Right lung (tissue), 5 donors: ENCODE data around the gene COL2A1. TPM values are rescaled to one million over a fixed set of nuclear protein-coding genes. Genes with fewer than 3 reads are reported as not detected.

ENCODE experiments used
- DNase-seq, 2 donors: peaks; one replicate each; pipeline ENCODE4 v3.0.0-alpha.2; 2013
- polyA plus RNA-seq, 5 donors: library from polyadenylated mRNA; unstranded; fragments of 120-200 nt; gene quantifications; one replicate each; pipeline versions ENCODE4 v1.2.1 to v1.2.3, GENCODE V29; 2013; ENCODE audit warnings: inconsistent platforms in 1 of 5, low replicate concordance in 1 of 5; ENCODE audit not compliant: insufficient read length in 5 of 5, insufficient read depth in 1 of 5

COL2A1 gene
- polyA plus RNA-seq, 5 donors, result 60.4 to 78.4 (median 67.3) TPM

DNA sequence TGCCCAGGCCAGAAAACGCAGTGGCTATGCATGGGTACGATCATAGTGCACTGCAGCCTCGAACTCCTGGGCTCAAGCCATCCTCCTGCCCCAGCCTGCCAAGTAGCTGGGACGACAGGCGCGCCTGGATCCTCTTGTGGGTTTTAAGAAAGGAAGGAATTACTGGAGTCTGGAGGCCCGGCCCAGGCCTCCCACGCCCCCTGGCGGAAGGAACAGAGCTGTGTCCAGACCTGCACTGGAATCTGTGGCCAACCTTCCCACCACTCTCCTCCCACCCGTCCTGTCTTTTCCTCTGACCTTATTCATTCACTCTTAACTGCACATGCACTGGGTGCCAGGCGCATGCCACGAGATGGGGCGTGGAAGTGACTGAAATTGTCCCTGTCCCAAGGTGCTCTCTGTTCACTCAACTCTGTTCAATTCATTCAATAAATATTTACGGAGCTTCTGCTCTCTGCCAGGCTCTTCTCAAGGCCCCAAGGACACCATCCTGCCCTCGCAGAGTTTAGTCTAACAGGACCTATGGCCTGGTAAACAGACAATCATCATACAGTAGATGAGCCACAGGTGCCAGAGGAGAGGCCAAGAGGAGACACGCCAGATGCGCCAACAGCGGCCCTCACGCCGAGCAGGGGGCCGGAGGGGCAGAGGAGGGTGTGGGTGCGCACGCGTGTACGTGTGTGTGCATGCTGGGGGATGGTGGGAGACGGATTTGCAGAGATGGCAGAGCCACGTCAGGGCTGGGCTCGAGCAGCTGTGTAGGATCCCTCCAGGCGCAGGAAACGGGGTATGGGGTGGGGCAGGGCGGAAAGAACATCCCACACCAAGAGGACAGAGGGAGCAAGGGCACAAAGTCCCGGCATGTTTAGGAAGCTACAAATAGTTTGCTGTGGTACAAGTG, 54.6 kb downstream of the COL2A1 start:
- DNase-seq, result peak in 1 of 2 donors; percentile 55

DNA sequence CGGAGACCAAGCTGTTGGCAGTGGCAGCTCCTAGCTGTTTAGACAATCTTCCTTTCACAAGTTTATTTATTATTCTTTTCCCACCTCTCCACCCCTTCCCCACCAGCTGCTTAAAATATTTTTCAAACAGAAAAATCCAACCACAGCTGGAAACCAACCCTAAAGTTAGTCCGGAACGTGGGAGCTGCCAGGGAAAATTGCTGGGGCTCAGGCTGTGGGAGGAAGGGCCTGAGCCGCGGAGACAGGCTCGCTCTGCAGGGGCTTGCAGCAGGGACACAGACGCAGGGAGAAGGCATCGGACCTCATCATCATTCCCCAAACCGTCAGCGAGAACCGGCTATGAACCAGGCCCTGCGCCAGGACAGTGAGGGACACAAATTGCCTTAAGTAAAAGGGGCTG, 56.9 kb downstream of the COL2A1 start:
- DNase-seq, result no peak

GRCh38 chr12:47946413-47947323, 57.6 kb downstream of the COL2A1 start:
- DNase-seq, result no peak

DNA sequence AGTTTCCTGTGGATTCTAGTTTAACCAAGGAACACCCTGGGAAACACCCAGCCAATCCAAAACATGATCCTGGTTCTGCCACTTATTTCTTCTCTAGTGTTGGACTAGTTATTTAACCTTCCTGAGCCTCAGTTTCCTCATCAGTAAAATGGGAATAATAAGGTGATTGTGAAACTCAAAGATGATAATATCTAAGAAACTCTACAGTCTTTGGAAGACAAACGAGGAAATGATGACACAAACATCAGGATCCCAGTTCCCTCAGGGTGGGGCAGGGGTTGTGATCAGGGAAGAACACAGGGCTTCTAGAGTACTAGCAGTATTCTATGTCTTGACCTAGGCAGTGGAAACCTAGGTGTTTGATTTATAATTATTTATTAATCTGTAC, 58.9 kb downstream of the COL2A1 start:
- no peak for DNase-seq

DNA sequence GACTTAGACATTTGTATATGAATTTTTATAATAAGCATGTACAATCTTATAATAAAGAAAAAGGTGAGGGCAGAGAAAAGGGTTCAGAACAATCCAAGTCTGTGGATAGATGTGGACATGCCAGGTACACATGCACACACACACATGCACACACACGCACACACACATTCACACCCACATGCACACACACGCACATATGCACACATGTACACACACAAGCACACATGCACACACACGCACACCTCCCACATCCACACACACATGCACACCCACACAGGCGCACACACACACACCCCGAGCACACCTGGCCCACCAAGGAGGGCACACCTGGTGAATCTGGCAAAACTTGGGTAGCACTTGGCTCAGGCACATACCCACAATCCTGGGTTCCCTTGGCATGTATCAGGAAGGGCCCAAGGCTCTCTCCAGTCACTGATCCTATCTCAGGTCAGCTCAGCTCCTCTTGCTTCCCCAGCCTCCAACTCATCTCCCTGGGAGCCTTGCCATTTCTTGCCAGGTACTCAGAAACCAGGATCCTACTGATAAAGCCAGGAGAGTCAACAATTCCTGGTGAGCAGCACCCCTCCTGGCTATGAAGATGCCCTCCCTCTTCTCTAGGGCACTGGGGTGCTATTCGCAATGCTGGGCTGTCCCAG, 59.5 kb downstream of the COL2A1 start:
- DNase-seq, result no peak

- no peak for DNase-seq
Observed at GRCh38 chr12:47943623-47944340, 60.5 kb downstream of the COL2A1 start.

DNA sequence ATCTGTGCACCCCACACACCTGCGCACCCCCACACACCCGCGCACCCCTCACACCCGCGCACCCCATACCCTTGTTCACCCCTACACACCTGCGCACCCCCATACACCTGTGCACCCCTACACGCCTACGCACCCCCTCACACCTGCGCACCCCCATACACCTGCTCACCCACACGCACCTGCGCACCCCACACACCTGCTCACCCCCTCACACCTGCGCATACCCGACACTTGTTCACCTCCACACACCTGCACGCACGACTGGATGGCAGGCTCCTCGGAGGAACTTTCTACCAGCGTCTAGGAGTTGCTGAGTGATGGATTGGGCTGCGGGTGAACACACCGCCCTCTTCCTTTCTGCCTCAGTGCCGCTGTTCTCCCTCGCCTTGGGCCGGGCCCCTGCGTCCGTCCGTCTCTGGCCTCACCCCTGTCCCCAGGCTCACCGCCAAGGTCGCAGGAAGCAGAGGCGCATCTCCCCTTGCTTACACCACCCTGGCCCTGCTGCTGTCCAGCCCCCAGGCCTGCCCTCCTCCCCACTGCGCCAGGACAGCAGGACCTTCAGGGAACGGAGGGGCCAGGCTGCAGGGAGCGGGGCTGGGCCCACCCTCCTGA, 61.6 kb downstream of the COL2A1 start:
- no peak for DNase-seq

DNA sequence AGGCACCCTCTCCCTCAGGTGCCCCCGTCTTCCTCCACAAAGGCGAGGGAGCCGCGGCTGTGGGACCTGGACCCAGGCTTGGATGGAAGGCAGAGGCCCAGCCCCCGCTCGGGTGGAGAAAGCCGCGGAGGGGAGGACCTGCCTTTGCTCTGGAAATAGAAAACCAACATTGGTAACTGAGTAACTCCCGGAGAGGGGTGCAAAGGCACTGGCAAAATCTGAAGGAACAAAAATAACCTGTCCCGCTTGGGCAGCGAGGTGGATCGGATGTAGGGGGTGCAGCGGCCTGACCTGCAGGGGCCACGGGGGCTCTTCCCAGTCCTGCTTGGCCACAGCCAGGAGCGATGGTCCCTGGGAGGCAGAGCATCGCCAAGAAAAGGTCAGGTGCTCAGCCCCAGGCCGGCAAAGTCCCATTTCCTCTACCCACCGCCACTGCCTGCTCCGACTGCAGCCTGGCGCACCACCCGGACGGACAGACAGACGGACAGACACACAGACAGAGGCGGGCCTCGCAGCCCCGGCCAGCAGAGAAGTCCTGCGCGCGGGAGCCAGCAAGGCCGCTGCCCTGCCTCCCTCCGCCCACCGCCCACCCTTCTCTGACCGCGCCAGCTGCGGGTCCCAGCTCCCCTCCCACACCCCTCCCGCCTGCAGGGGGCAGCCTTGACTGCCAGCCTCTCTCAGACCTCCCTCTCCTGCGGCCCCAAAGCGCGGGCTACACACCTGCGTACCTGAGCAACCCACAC, 62.2 kb downstream of the COL2A1 start:
- no peak for DNase-seq

DNA sequence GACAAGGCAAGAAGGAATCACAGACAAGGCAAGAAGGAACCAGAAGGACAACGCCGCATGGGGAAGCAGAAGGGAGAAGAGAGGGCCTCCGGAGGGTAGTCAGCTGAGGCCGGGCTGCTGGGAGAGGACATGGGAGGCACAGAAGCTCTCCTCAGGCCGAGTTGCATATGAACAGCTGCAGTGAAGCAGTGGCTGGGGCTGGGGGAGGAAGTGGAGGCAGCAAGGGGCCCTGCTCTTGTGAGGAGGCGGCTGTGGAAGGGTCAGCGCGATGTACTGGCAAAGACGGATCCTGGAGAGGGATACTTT, 62.8 kb downstream of the COL2A1 start:
- no peak for DNase-seq

DNA sequence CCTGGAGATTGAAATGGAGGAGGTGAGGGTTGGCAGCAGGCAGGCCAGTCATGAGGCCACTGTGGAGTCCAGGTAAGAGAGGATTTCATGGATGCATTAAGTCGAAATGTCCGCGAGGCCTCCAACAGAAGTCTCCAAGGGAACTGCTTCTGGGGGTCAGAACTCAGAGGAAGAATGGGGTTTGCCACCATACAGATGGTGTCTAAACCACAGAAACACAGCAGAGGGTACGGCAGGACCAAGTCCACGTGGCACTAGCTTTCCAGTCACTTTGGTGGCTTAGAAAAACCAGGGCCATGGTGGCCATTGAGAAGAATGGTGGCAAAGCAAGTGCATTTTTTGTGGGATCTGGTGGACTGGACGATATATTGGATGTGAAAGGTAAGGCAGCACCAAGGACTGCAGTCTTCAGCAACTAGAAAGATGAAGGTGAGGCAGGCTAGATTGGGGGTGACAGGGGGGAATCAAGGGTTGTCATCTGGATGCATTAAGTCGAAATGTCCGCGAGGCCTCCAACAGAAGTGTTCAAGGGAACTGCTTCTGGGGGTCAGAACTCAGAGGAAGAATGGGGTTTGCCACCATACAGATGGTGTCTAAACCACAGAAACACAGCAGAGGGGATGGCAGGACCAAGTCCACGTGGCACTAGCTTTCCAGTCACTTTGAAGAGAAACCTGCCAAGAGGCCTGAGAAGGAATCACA, 63.4 kb downstream of the COL2A1 start:
- no peak for DNase-seq

GRCh38 chr12:47939009-47939601, 65.2 kb downstream of the COL2A1 start:
- DNase-seq, result no peak

GRCh38 chr12:47938594-47938993, 65.7 kb downstream of the COL2A1 start:
- no peak for DNase-seq

DNA sequence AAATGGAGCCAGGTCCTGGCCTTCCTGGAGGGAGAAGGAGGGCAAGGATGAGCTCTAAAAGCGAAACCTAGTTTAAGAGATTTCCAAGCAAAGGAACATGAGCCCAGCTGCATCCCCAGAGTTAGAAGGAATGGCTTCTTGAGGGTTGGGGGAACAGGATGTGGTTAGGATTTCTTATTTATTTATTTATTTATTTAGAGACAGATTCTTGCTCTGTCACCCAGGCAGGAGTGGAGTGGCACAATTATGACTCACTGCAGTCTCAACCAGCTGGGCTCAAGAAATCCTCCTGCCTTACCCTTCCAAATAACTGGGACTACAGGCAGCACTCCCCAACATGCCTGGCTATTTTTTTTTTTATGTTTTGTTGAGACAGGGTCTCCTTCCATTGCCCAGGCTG, 66.2 kb downstream of the COL2A1 start:
- DNase-seq, result no peak

DNA sequence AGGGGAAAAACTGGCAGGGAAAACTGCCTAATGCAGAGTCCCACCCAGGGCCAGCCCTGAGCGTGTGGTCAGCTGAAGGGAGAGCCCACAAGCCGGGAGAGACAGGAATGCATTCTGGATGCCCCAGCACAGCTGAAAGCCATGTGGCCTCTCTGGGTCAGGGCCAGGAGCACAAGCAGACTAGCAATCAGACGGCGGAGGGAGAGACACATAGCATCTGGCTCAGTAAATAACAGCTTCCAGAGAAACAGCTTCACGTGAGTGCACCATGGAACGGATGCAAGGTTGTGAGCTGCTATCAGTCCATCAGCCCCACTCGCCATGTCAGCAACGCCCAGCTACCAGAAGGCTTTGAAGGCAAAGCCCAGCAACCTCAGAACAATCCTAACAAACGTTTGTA, 69.1 kb downstream of the COL2A1 start:
- peak; percentile 66 to 67 for DNase-seq

- DNase-seq, result no peak
Observed at GRCh38 chr12:47931187-47931586, 73.1 kb downstream of the COL2A1 start.

DNA sequence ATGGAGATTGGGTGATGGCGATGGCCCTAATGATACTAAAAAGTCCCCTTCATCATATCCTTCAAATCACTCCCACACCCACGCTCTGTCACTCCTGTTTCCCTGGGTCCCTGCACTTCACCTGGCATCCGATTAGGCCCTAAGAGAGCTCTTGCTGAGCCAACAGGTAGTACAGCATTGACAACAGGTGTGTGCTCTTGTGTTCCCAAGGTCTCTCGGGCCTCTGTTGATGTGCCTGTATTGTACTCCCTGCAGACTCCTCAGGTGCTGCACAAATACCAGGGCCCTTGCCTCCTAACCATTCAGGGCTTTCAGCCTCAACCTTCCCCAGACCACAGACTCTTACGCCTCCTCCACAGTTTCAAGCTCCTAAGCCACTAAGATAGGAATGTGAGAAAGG, 73.6 kb downstream of the COL2A1 start:
- DNase-seq, result no peak

DNA sequence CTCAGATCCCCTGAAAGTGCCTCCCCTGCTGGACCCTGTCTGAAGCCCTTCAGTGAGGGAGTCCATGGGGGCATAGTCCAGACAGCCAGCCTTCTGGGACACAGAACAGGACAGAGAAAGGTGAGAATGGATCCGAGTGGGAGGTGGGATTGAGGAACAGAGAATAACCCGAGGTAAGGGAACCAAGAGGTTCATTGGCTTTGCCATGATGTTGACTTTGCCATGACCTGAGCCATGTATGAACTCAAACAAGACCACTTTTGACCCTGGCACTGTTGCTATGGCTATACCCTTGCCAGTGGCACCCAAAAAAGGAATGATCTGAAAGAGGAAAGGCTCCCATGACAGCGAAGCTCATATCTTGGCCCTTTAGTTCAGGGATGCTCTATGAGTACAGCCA, 76.9 kb downstream of the COL2A1 start:
- DNase-seq, result no peak
